Panc1 (cell line): ENCODE data around the gene MTG1.

Experiments
- SIN3A ChIP-seq: IDR thresholded peaks from 2 replicates; pipeline ENCODE4 v1.6.1; 2012; ENCODE audit warnings: low read depth, mild to moderate bottlenecking, low read length, moderate library complexity, borderline replicate concordance; ENCODE audit not compliant: insufficient read depth
- TCF7L2 ChIP-seq: IDR thresholded peaks from 2 replicates; pipeline ENCODE4 v1.6.1; 2011; ENCODE audit warnings: mild to moderate bottlenecking, low read depth, low read length, inconsistent platforms
- TF ChIP-seq, protein P1 (sequence below): fragments of 450-650 bp; IDR thresholded peaks from 2 replicates; pipeline ENCODE4 v1.5.1; 2017; ENCODE audit warnings: mild to moderate bottlenecking
- TF ChIP-seq, protein P2 (sequence below), 2 experiments: IDR thresholded peaks; 2 replicates each; pipeline ENCODE4 v1.6.1; 2011 to 2012; ENCODE audit warnings: low read depth in 2 of 2, control low read depth in 1 of 2, low read length in 1 of 2, mild to moderate bottlenecking in 1 of 2, moderate library complexity in 1 of 2; ENCODE audit not compliant: insufficient read depth in 1 of 2

DNA sequence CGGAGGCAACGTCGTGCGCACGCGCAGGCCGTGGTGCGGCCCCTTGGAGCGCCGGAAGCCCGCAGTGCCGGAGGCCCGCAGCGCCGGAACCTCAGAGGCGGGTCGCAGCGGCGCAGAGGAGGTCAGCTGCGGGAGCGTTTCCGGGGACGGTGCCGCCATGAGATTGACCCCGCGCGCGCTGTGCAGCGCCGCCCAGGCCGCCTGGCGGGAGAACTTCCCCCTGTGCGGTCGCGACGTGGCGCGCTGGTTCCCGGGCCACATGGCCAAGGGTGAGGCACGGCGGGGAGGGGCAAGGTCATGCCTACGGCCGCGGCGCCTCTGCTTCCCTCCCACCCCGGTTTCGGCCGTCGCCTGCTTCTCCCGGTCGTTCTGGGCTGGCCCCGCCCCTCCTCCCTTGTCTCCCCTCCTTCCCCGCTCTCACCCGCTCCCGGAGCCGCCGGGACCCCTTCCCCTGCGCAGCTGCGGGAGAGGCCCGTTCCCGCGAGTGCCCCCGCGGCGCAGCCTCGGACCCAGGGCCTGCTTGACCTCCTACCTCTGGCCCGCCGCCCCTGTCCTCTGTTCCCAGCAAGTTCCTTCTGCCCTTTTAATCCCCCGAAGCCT is at the start of gene MTG1:
- TF ChIP-seq, protein P1, sequence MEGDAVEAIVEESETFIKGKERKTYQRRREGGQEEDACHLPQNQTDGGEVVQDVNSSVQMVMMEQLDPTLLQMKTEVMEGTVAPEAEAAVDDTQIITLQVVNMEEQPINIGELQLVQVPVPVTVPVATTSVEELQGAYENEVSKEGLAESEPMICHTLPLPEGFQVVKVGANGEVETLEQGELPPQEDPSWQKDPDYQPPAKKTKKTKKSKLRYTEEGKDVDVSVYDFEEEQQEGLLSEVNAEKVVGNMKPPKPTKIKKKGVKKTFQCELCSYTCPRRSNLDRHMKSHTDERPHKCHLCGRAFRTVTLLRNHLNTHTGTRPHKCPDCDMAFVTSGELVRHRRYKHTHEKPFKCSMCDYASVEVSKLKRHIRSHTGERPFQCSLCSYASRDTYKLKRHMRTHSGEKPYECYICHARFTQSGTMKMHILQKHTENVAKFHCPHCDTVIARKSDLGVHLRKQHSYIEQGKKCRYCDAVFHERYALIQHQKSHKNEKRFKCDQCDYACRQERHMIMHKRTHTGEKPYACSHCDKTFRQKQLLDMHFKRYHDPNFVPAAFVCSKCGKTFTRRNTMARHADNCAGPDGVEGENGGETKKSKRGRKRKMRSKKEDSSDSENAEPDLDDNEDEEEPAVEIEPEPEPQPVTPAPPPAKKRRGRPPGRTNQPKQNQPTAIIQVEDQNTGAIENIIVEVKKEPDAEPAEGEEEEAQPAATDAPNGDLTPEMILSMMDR: no peak
- TF ChIP-seq SIN3A: peak; percentile 84; the same call in 1 of the 2 replicates
- TF ChIP-seq, protein P2, sequence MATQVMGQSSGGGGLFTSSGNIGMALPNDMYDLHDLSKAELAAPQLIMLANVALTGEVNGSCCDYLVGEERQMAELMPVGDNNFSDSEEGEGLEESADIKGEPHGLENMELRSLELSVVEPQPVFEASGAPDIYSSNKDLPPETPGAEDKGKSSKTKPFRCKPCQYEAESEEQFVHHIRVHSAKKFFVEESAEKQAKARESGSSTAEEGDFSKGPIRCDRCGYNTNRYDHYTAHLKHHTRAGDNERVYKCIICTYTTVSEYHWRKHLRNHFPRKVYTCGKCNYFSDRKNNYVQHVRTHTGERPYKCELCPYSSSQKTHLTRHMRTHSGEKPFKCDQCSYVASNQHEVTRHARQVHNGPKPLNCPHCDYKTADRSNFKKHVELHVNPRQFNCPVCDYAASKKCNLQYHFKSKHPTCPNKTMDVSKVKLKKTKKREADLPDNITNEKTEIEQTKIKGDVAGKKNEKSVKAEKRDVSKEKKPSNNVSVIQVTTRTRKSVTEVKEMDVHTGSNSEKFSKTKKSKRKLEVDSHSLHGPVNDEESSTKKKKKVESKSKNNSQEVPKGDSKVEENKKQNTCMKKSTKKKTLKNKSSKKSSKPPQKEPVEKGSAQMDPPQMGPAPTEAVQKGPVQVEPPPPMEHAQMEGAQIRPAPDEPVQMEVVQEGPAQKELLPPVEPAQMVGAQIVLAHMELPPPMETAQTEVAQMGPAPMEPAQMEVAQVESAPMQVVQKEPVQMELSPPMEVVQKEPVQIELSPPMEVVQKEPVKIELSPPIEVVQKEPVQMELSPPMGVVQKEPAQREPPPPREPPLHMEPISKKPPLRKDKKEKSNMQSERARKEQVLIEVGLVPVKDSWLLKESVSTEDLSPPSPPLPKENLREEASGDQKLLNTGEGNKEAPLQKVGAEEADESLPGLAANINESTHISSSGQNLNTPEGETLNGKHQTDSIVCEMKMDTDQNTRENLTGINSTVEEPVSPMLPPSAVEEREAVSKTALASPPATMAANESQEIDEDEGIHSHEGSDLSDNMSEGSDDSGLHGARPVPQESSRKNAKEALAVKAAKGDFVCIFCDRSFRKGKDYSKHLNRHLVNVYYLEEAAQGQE (IDR thresholded peaks at IDR 0.05; ENCODE audit: insufficient read depth in 1 of 2, low read depth in 2 of 2, low read length in 1 of 2): peak in 1 of 2 experiments; percentile 69; a peak in 2 of 4 replicates
- TF ChIP-seq TCF7L2: no peak
